GM21447 (cell line): ENCODE measurements around the gene MAP2K2.

Source experiments
- ATAC-seq: cut with Tn5 transposase; IDR thresholded peaks from one replicate; pipeline ENCODE4 v1.9.1; 2021; ENCODE audit not compliant: unreplicated experiment

MAP2K2 gene

DNA sequence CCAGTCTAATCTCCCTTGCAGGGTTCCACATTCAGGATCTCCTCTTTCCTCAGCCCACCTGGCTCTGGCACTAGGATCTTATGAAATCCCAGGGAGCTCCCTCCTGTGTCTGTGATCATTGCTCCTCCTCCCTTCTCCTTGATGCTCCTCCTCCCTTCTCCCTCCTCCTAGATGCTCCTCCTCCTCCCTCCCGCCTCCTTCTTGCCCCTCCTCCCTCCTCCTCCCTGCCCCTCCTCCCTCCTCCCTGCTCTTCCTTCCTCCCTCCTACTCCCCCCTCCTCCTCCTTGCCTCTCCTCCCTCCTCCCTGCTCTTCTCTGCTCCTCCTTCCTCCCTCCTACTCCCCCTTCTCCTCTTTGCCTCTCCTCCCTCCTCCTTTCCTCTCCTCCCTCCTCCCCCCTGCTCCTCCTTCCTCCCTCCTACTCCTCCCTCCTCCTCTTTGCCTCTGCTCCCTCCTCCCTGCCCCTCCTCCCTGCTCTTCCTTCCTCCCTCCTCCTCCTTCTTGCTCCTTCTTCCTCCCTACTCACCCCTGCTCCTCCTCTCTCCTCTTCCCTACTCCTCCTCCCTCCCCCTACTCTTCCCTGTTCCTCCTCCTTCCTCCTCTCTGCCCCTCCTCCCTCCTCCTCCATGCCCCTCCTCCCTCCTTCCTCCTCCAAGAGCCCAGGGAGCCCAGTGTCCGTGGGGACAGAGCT is 42.3 kb downstream of the MAP2K2 start:
- no peak for ATAC-seq

DNA sequence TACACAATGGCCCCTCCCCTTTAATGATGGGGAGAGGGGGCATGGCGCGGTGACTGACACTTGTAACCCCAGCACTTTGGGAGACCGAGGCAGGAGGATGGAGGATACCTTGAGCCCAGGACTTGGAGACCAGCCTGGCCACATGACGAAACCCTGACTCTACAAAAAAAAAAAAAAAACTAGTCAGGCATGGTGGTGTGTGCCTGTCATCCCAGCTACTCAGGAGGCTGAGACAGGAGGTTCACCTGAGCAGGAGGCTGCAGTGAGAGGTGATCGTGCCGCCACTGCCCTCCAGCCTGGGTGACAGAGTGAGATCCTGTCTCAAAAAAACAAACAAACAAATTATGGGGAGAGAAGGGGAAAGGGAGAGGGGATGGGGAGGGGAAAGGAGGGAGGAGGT is 43.4 kb downstream of the MAP2K2 start:
- no peak for ATAC-seq

DNA sequence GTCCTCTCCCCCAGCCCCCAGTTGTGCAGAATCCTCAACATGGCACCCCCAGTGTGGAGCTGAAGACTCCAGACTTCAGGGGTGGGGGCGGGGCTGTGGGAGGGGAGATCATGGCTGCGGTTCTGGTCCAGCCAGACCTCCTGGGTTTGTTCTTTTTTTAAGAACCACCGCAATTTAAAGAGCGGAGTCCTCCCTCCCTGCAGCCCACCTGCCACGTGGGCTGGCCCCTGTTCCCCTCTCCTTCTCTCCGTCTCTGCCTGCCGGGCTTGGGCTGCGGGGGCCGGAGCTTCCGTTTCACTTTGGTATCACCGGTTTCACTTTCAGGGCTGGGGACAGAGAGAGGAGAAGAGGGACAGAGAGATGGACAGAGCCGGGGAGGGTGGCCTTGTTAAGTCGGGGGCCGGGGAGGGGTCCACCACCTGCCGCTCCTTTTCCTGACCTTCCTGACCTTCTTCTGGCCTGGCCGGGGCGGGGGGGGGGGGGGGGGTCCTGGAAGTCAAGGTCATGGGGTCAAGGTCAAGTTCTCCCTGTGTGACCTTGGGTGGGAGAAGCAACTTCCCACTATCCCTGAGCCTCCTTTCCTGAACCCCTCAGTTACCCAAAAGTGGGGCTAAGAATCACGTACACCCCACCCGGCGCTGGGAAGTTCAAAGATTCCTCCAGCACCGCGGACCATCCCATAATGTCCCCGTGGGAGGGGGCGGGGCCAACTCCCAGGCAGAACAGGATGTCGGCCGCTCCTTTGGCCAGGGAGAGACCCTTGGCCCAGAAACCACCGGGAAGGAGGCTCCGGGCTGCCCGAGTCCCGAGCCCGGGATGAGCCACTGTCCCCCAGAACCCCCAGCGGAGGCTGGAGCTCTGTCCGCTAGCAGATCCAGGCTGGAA is 45.9 kb downstream of the MAP2K2 start:
- peak; percentile 67 for ATAC-seq

DNA sequence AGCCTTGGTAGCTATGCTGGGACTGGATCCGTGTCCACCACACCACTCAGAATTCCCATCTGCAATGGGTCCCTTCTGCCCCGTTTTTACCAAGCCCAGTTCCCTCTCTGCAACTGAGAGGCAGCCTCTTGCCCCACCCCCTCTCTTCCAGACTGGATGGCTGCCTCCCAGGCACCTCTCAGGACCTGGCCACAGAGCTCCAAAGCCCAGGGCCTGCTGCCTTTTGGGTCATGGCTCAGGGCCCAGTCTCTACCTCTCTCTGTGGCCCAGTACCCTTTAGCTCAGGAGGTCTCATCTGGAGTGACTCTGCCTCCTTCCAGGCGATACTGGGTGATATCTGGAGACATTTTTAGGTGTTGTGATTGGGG is 46.9 kb downstream of the MAP2K2 start:
- no peak for ATAC-seq

DNA sequence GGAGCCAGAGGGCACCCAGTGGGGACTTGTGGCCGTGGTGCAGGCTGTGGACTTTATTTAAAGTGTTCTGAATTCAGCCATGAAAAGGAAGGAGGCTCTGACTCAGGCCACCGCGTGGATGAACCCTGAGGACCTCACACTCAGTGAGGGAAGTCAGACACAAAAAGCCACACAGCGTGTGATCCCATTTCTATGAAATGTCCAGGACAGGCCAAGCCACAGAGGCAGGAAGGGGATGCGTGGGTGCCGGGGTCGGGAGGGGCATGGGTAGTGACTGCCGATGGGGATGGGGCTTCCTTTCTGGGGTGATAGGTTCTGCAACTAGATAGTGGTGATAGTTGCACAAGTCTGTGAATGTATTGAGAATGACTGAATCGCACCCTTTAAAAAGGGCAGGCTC is 48.5 kb downstream of the MAP2K2 start:
- no peak for ATAC-seq

DNA sequence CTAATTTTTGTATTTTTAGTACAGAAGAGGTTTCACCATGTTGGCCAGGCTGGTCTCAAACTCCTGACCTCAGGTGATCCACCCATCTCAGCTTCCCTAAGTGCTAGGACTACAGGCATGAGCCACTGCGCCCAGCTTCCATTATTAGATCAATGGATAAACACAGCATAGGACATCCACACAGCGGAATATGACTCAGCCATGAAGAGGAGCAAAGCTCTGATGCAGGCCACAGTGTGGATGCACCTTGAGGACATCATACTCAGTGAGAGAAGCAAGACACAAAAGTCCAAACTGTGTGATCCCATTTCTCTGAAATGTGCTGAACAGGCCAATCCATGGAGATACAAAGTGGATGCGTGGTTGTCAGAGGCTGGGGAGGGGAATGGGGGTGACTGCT is 52.3 kb downstream of the MAP2K2 start:
- no peak for ATAC-seq

DNA sequence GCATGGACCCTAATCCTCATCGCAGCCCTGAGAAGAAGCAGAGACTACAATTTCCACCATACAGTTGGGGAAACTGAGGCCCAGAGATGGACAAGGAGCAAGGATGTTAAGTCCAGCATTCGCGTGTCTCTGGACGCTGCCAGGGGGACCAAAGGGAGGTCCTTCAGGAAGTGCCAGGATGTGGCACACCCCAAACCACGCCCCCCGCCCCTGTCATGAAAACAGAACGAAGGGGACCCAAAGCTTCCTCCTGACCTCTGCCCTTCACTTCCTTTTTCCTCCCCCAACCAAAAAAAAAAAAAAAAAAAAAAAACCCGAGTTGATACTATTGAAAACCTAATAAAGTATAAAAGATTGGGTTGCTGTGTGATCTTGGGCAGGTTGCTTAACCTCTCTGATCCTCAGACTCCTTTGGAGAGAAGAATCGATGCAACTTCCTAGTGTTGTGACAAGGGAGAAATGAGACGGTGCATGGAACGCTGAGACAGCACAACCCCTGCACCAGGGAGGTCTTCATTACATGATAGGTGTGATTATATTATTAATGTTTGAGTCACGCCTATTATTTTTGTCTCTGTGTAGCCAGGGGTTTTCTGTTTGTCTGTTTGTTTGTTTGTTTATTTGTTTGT is 54.5 kb downstream of the MAP2K2 start:
- ATAC-seq: no peak

DNA sequence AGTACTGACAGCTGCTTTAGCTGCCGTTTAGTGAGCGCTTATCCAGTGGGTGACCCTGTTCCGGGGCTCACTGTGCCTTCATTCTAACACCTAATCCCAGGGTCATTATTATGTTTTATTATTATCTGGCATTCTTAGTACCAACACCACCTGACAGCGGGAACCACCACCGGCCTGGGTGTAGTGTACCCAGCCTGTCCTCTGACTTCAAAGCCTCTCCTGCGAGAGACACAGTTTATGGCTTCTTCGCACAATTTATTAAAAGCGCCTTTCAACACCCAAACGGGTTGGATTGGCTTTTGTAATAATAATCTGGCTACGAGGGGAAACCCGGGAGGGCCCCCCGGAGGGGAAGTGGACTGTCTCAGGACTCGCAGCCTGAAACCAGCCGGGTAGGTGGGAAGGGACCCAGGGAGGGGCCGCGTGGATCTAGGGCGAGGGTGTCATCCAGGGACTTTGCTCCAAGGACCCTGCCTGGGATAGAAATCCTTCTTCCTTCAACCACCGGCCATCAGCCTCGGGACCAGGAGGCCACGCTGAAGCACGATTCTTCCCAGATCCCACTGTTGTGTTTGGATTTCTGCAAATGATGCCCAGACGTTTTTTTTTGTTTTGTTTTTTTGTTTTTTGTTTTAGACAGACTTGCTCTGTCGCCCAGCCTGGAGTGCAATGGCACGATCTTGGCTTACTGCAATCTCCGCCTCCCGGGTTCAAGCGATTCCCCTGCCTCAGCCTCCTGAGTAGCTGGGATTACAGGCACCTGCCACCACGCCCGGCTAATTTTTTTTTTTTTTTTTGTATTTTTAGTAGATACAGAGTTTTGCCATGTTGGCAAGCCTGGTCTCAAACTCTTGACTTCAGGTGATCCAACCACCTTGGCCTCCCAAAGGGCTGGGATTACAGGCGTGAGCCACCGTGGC is 55.6 kb downstream of the MAP2K2 start:
- ATAC-seq: no peak

DNA sequence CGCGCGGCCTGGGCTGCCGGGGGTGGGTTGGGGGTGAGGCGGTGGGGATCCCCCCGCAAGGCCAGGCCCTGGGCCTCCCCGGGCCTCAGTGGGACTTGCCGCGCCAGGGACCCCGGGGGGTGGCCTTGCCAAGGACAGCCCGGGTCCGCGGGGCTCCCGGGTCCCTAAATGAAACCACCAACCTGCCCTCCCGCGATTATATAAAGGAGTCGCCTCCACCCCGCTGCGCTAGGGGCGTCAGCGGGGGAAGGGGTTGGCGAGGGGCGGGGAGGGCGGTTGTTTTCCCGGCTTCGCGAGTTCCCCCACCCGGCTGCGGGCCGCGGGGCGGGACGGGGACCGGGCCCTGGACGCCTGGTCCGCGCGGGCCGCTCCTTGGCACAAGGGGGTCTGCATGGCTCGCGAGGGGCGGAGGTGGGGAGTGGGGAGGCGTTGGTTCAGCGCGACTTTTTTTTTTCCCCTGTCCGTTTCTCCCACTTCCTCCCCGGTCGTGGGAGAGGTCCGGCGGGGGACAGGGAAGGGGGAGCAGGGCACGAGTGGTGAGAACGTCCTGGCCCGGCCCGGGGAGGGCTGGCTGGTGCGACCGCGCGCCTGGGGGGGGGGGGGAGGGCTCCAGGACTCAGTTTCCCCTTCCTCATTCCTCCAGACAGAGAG is 56.4 kb downstream of the MAP2K2 start:
- no peak for ATAC-seq

DNA sequence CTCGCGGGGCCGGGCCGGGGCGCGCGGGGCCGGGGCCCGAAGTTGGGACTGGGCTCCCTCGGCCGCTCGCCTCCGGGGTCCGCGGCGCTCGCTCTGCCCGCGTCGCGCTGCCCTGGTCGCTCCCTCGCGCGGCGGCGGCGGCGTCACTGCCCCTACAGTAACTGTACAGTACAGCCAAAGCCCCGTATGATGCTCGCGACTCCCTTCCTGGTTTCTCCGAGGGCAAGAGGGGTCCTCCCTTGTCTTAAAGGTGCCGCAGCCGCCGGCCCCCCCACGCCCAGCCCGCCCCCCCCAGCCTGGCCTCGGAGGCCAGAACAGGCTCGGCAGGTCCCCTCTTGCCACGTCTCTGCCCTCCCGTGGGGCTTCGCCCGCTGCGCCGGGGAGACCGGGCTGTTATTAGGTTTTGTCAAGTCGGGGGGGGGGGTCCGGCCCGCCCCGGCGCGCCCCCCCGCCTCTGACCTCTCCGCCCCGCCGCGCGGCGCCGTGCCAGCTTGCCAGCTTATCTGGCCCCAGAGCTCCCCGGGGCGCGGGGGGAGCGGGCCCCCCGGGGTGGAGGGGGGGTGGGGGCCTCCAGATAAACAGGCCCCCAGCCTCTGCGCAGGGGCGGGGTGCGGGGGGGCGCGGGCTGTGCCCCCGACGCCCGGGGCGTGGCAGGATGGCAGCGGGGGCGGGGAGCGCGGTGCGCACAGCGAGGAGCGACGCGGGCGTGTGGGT is 57.1 kb downstream of the MAP2K2 start, which contains the start of gene ZBTB7A:
Gene ZBTB7A (minus strand): TSS at position 218 of the 714 bp plus-strand sequence. CDS start 11,667 bp downstream, outside the sequence.
- no peak for ATAC-seq

DNA sequence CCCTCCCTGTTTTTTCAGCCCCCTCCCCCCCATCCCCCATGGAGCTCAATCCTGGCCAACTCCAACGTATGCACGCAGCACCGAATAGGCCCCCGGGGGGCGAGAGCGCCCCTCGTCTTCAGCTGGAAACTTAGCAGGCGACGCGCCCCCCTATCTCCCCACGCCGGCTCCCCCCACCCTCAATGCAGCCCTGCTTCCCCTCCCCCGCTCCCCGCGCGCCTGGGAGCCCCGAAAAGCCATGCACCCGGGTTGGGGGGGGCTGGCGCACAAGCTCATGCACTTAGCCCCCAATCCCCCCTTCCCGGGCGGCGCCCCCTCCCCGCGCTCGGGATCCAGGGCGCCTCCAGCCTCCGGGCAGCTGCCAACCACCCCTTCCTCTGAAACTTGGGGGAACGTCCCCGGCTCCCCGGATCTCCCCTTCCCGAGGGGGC is 57.7 kb downstream of the MAP2K2 start:
- ATAC-seq: no peak

DNA sequence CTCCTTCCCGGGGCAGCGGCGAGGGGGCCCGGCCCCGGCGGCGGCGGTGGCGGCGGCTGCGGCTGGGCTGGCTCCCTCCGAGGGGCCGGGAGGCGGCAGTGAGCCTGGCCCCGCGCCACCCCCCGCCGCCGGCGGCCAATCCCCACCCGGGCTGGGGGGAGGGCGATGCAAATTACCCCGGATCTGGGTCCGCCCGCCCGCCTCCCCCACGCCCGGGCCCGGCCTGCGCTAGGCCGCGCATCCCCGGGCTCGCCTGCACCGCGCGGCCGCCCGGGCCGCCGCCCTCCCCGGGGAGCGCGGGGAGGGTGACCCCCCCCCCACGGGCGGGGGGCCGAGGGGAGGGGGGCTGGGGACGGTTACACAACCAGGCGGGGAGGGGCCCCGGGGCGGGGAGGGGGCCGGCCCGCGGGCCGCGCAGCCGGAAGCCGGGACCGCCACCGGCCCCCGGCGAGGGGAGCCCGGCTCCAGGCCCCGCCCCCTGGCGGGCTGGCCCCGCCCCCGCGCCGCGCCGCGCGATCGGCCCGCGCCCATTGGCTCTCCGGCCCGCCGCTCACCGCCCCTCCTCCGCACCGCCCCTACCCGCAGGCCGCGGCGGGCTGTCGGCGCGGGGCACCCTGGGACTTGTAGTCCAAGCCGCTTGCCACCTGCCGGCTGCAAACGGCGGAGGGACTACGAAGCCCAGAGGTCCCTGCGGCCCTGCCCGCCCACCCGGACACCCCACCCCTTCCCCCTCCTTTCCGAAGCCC is 58.3 kb downstream of the MAP2K2 start:
- peak; percentile 49 for ATAC-seq

DNA sequence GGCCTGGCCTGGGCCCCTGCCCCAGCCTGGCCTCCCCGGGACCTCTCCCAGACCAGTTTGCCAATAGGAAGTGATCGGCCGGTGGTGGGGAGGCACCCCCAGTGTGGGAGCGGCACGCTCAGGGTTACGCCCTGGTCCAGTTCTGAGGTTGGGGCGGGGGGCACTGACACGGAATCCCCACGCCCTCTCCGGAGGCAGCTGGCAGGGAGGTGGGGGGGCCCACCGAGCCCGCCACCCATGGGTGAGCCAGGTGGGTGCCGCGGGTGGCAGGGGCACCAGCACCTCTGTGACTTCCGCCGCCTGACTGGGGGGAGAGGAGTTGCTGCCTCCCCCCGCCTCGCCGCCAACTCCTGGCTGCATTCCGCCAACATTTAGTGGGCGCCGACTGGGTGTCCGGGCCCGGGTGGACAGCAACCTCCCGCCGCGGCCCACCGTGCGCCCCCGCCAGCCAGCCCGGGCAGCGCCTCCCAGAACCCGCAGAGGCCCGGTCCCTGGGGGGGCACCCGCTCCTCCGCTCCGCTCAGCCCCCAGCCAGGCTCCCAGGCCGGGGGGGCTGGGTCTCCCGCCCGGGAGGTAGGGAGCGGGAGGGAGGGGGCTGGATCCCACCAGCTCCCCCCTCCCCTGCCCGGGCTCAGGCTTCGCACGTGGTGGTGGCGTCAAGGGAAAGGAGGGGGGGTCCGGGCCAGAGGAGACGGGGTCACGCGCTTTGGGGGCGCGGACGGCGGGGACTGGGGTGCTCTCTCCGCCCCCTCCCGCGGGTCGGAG is 59.2 kb downstream of the MAP2K2 start:
- no peak for ATAC-seq

DNA sequence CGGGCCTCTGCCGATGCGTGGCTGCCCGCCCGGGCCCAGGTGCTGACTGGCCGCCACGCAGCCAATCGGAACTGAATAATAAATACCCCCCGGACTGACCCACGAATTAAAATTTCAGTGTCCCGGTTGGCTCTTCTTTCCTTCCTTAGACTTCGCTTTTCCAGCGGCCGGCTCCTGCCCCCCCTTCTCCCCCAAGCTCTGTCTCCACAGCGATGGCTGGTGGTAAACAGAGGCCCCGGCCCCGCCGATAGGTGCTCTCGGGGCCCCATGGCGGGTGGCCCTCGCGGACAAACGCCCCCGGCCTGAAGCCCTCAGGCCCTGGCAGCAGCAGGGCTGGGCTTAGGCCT is 59.8 kb downstream of the MAP2K2 start:
- ATAC-seq: no peak

DNA sequence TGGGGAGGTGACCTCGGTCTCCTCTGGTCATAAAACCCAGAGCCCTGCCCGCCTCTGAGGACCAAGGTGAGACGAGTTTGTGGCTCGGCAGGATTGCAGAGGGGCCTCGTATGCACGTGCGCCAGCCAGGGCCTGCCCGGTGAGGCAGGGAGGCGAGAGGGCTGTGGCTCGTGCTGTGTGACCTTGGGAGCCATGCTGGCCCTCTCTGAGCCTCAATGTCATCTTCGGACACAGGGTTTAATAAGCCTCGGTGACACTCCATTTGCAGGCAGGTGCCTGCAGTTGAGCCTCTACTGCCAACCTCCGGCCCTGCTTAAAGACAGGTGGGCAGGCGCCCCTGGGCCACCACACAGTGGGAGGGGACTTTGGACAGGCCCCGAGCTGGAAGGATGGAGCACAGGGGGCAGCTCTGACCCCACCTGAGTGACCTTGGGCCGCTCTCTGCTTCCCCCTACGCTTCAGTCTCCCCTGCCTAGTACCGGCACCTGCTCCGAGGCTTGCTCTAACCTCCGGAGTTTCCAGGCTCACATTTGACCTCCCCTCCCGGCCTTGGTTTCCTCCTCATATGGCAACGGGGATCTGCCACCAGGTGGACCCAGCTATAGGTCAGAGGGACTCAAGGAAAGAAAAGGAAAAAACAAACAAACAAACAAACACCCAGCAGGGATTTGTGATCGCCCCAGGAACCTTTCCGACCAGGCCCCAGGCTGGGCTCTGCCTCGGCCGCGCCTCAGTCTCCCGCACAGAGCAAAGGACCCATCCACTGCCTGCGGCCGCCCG is 60.4 kb downstream of the MAP2K2 start:
- no peak for ATAC-seq

DNA sequence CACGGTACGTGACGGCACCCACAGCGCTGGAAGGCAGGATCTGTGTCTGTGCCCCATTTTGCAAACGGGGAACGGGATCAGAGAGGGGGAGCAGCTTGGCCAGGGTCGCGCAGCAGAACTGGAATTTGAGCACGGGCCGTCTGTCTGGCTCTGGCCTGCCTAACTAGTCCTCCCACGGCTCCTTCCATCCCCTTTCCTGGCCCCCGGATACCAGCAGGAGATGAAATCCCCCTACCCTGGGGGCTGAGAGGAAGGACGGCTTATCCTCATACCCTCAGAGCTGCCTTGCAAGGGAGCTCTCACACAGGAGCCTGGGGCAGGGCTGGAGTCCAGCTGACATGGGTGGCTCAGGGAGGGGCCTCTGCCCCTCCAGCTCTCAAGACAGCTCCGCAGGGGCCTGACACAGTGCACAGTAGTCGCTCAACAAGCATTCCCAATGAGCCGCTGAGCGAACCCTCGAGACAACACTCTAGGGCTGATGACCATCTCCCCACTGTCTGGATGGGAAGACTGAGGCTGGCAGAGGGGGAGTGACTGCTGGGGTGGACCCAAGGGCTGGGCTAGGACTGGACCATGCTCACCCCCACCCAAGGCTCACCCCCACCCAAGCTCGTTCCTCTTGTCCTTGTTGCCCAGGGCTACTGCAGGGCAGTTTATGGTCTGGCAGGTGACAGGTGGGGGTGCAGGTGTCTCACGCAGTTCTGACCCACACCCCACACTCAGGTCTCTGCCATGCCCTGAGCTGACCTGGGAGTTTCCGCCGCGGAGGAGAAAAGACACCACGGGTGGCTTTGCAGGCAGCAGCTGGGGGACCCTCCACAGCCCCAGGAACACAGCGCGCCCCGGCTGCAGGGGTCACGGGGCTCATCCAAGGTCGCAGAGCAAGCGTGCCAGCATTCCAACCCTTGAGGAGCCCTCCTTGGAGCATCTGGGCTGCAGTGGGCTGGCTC is 61.2 kb downstream of the MAP2K2 start:
- no peak for ATAC-seq
